Measurements from ENCODE around the gene ZKSCAN2. TPM values are rescaled to one million over a fixed set of nuclear protein-coding genes. Genes with fewer than 3 reads are reported as not detected.

The ZKSCAN2 gene
- polyA plus RNA-seq, 1 donor (not counting 4 experiments of a cell fraction or from before 2014, with no cell fraction given), result 1.8 TPM

- peaks cover 1 to 7% of the 10 kb centered on the region in 2 experiments for H3K36me3 ChIP-seq (ENCODE audit: control insufficient read depth in 2 of 2, extremely low read depth in 1 of 2, insufficient read depth in 2 of 2, low read length in 2 of 2)
- no peak for FAIRE-seq
- dilution Hi-C loops (cut with MboI; ENCODE audit: extremely low pct_ligation_motif_present, low sequenced_read_pairs), result no loop called here
Observed at GRCh38 chr16:25257956-25258860, 563 bp upstream of the ZKSCAN2 start.

GRCh38 chr16:25256695-25257469 is 763 bp downstream of the ZKSCAN2 start:
- Histone ChIP-seq H3K4me2 (ENCODE audit: control insufficient read depth, extremely low read depth, insufficient read depth, low read depth, low read length) (peak overlapping the region; percentile 99), H3K9me3 (ENCODE audit: control insufficient read depth, low read depth, low read length) (no peaks in the 10 kb centered on the region), H3K79me2 (ENCODE audit: control insufficient read depth, insufficient read depth, low read length) (peaks cover 42% of the 10 kb centered on the region), H3K9me1 (ENCODE audit: control insufficient read depth, extremely low read depth, insufficient read depth, low read length) (no peaks in the 10 kb centered on the region), H3K27me3 (ENCODE audit: control insufficient read depth, extremely low read depth, insufficient read depth, low read length) (no peaks in the 10 kb centered on the region), H4K20me1 (ENCODE audit: control insufficient read depth, extremely low read depth, insufficient read depth, low read length) (no peaks in the 10 kb centered on the region), H3K27ac (ENCODE audit: control insufficient read depth, insufficient read depth, low read length) (peak overlapping the region; percentile 88), H3K4me1 (ENCODE audit: control insufficient read depth, extremely low read depth, insufficient read depth, low read length) (peaks cover 24% of the 10 kb centered on the region), H3K9ac (ENCODE audit: control insufficient read depth, extremely low read depth, insufficient read depth, low read length) (peak overlapping the region; percentile 92), H3K4me3 (ENCODE audit: control insufficient read depth in 2 of 3, extremely low read depth in 1 of 3, insufficient read depth in 2 of 3, low read depth in 1 of 3, low read length in 3 of 3) (peak overlapping the region; percentile 74 to 95 (median 92)), H2AFZ (ENCODE audit: control insufficient read depth, low read length) (peak overlapping the region; percentile 88), H3K36me3 (ENCODE audit: control insufficient read depth in 2 of 2, extremely low read depth in 1 of 2, insufficient read depth in 2 of 2, low read length in 2 of 2) (peaks cover 3 to 7% of the 10 kb centered on the region in 2 experiments)
- dilution Hi-C loops (cut with MboI; ENCODE audit: extremely low pct_ligation_motif_present, low sequenced_read_pairs), result no loop called here
- FAIRE-seq (no peak), DNase-seq (ENCODE audit: low read depth, low spot score) (no peak)
- TF ChIP-seq EZH2 (IDR thresholded peaks at IDR 0.05; ENCODE audit: low read length) (no peak), CTCF (optimal IDR thresholded peaks at IDR 0.05 in 1 of 3, IDR thresholded peaks at IDR 0.05 in 1 of 3, conservative IDR thresholded peaks at IDR 0.05 in 1 of 3; ENCODE audit: extremely low read depth in 1 of 3, insufficient read depth in 2 of 3, low read length in 3 of 3) (peak in 2 of 3 experiments; percentile 5 to 13)

More at GRCh38 chr16:25257956-25258860, 563 bp upstream of the ZKSCAN2 start:
- Histone ChIP-seq H3K9me1 (ENCODE audit: control insufficient read depth, extremely low read depth, insufficient read depth, low read length) (no peaks in the 10 kb centered on the region), H3K27ac (ENCODE audit: control insufficient read depth, insufficient read depth, low read length) (peak overlapping the region; percentile 88), H3K9me3 (ENCODE audit: control insufficient read depth, low read depth, low read length) (no peaks in the 10 kb centered on the region), H4K20me1 (ENCODE audit: control insufficient read depth, extremely low read depth, insufficient read depth, low read length) (no peaks in the 10 kb centered on the region), H3K4me2 (ENCODE audit: control insufficient read depth, extremely low read depth, insufficient read depth, low read depth, low read length) (peak overlapping the region; percentile 98), H3K4me1 (ENCODE audit: control insufficient read depth, extremely low read depth, insufficient read depth, low read length) (peaks cover 24% of the 10 kb centered on the region), H2AFZ (ENCODE audit: control insufficient read depth, low read length) (peak overlapping the region; percentile 81), H3K79me2 (ENCODE audit: control insufficient read depth, insufficient read depth, low read length) (peaks cover 43% of the 10 kb centered on the region), H3K4me3 (ENCODE audit: control insufficient read depth in 2 of 3, extremely low read depth in 1 of 3, insufficient read depth in 2 of 3, low read depth in 1 of 3, low read length in 3 of 3) (peak overlapping the region; percentile 74 to 84 (median 82)), H3K27me3 (ENCODE audit: control insufficient read depth, extremely low read depth, insufficient read depth, low read length) (no peaks in the 10 kb centered on the region), H3K9ac (ENCODE audit: control insufficient read depth, extremely low read depth, insufficient read depth, low read length) (peak overlapping the region; percentile 92)
- TF ChIP-seq EZH2 (IDR thresholded peaks at IDR 0.05; ENCODE audit: low read length) (no peak), CTCF (optimal IDR thresholded peaks at IDR 0.05 in 1 of 3, IDR thresholded peaks at IDR 0.05 in 1 of 3, conservative IDR thresholded peaks at IDR 0.05 in 1 of 3; ENCODE audit: extremely low read depth in 1 of 3, insufficient read depth in 2 of 3, low read length in 3 of 3) (no peak)
- no peak for DNase-seq (ENCODE audit: low read depth, low spot score)

All from keratinocyte (primary cell).